HS-27A (cell line): Measurements from ENCODE around the gene ZNF541.

ENCODE experiments used
- DNase-seq: peaks from one replicate; pipeline ENCODE4 v3.0.0-alpha.2; 2012; ENCODE audit warnings: low read depth, missing footprints

ZNF541 gene

GRCh38 chr19:47542030-47542475, 30.9 kb downstream of the ZNF541 start:
- DNase-seq: no peak

GRCh38 chr19:47541518-47541917, 31.4 kb downstream of the ZNF541 start:
- DNase-seq: no peak

- no peak for DNase-seq
These were observed 32.2 kb downstream of the ZNF541 start for GRCh38 chr19:47540748-47541147.

GRCh38 chr19:47539747-47540311, 33.1 kb downstream of the ZNF541 start:
- no peak for DNase-seq

- DNase-seq: no peak
These were observed 34.1 kb downstream of the ZNF541 start for GRCh38 chr19:47538812-47539211.

- DNase-seq: no peak
These were observed 35.5 kb downstream of the ZNF541 start for GRCh38 chr19:47537493-47537892.

- no peak for DNase-seq
These were observed 38.3 kb downstream of the ZNF541 start for GRCh38 chr19:47534628-47535027.

- DNase-seq: no peak
These were observed 41.1 kb downstream of the ZNF541 start for GRCh38 chr19:47531640-47532387.

GRCh38 chr19:47529018-47529742, 43.8 kb downstream of the ZNF541 start:
- no peak for DNase-seq

- DNase-seq: no peak
These were observed 46.1 kb downstream of the ZNF541 start for GRCh38 chr19:47526798-47527197.

GRCh38 chr19:47523473-47523872, 49.5 kb downstream of the ZNF541 start:
- DNase-seq: no peak
